Breast epithelium (tissue), 4 donors: Measurements from ENCODE around the gene ATP1B1. TPM values are rescaled to one million over a fixed set of nuclear protein-coding genes. Genes with fewer than 3 reads are reported as not detected.

Source experiments
- DNase-seq, 2 donors: peaks; one replicate each; pipeline ENCODE4 v3.0.0-alpha.2; 2019; ENCODE audit warnings: low spot score in 2 of 2
- H3K27ac ChIP-seq, 2 donors: fragments of 200-600 bp; sonication (generic) in 1 of 2; one replicate each; pipeline ENCODE4 v1.5.1; 2016 to 2019; ENCODE audit warnings: mild to moderate bottlenecking in 1 of 2
- H3K27me3 ChIP-seq, 2 donors: fragments of 200-600 bp; sonication (generic) in 1 of 2; one replicate each; pipeline versions ENCODE4 v1.5.1 to v1.6.0; 2017 to 2019; ENCODE audit warnings: control low read depth in 1 of 2, mild to moderate bottlenecking in 1 of 2
- H3K36me3 ChIP-seq: fragments of 200-600 bp; one replicate; pipeline ENCODE4 v1.5.1; 2019
- H3K4me1 ChIP-seq, 2 donors: fragments of 200-600 bp; sonication (generic); one replicate each; pipeline ENCODE4 v1.5.1; 2016 to 2019; ENCODE audit warnings: control low read depth in 1 of 2
- H3K4me3 ChIP-seq, 3 donors: fragments of 200-600 bp; sonication (generic); 1 replicate in 2 of 3; 2 replicates in 1 of 3; pipeline ENCODE4 v1.5.1; 2016 to 2019; ENCODE audit warnings: mild to moderate bottlenecking in 3 of 3, moderate library complexity in 2 of 3
- H3K9me3 ChIP-seq, 2 donors: fragments of 200-600 bp; sonication (generic) in 1 of 2; one replicate each; pipeline ENCODE4 v1.5.1; 2016 to 2019; ENCODE audit warnings: control low read depth in 1 of 2
- CTCF ChIP-seq, 3 donors: fragments of 450-650 bp; IDR thresholded peaks; one replicate each; pipeline ENCODE4 v1.5.1; 2016 to 2017; ENCODE audit warnings: antibody characterized with exemption in 3 of 3, mild to moderate bottlenecking in 3 of 3, moderate library complexity in 3 of 3
- POLR2A ChIP-seq: fragments of 450-650 bp; IDR thresholded peaks from one replicate; pipeline ENCODE4 v1.6.1; 2016; ENCODE audit warnings: antibody characterized with exemption, mild to moderate bottlenecking, moderate library complexity
- POLR2AphosphoS5 ChIP-seq, 3 donors: sonication (generic); formaldehyde crosslinking; IDR thresholded peaks; one replicate each; pipeline ENCODE4 v1.6.1; 2017; ENCODE audit warnings: antibody characterized with exemption in 3 of 3
- intact Hi-C: fragments of 100-400 bp; cut with DNase I; formaldehyde crosslinking; loops from one replicate; pipeline ENCODE4 v1.15.1; 2023; ENCODE audit warnings: low total_unique reads
- total RNA-seq, 3 donors: library from RNA; depleted of rRNA; stranded (reverse); fragments of >200 nt; gene quantifications; one replicate each; pipeline ENCODE4 v1.1.0, GENCODE V29; 2016

The ATP1B1 gene
- total RNA-seq, 3 donors from 2014 or later: 21.8 to 173 (median 46.9) TPM

DNA sequence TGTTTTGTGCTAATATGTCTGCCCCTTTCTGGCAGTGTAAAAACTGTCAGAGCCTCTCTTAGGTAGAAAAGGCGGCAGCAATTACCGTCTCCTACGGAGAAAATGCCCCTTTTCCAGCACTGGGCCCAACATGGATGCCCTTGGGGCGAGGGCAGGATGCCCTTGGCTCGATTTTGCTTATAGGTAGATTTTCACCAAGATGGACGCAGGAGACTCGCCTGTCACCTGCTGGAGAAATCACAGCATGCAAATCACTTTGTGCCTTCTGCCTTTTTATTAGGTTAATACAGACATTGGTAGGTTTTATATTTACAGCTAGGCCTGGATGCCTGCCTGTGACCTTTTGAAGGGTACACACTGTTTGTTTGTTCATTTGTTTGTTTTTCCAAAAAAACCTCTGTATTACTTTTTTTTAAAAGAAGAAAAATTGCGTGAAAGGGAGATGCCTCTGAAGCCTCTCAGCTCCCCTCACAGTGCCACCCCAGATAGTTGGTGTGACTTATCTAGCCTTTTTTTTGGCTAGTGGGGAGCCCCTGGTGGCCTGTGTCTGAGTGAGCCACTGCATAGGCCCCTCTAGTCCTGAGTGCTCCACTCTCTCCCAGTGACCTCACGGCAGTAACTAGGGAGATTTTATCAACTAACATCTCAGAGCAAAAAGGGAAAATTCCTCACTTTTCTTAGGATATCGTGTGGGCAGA lies 2.5 kb downstream of the ATP1B1 start:
- Histone ChIP-seq H3K4me1 (peaks cover 0 to 22% of the 10 kb centered on the region in 2 donors), H3K4me3 (peak overlapping the region; percentile 10 to 90 (median 78)), H3K27me3 (no peaks in the 10 kb centered on the region), H3K9me3 (no peaks in the 10 kb centered on the region), H3K27ac (peak overlapping the region; percentile 90 to 91), H3K36me3 (no peaks in the 10 kb centered on the region)
- intact Hi-C loops: no loop called here
- TF ChIP-seq CTCF (IDR thresholded peaks at IDR 0.05): peak in 2 of 3 donors; percentile 37 to 57
- TF ChIP-seq POLR2A: no peak
- TF ChIP-seq POLR2AphosphoS5 (IDR thresholded peaks at IDR 0.05): peak in 2 of 3 donors; percentile 16 to 42
- no peak for DNase-seq

DNA sequence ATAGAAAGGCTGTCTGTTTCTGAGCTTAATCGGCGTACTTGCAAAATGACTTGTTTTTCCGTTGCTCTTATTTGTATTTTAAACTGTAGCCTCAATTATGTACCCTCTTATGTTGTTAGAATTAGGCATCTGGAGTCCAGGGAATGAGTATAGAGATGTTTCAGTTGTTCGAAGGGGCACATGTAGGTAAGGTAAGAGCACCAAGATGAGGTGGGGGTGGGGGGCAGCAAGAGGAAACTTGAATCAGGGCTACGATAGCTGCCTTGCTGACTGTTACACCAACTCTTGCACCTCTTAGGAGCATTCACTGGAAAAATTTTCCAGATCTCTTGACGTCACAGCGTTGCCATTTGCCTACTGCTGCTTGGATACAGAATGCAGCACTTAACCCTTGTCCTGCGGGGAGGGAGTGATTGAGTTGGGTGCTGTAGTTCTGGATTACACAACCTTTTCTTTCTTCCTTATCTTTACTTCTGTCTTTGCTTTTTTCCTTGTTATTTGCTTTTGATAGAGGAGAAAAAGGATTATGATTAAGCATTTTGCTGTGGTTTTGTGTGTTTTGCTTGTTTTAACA lies 3.2 kb downstream of the ATP1B1 start:
- H3K36me3 ChIP-seq: no peaks in the 10 kb centered on the region
- no peaks in the 10 kb centered on the region for H3K27me3 ChIP-seq
- peaks cover 0 to 21% of the 10 kb centered on the region in 2 donors for H3K4me1 ChIP-seq
- TF ChIP-seq POLR2AphosphoS5 (IDR thresholded peaks at IDR 0.05): peak in 1 of 3 donors; percentile 24
- no peak for TF ChIP-seq POLR2A
- peak overlapping the region; percentile 10 to 90 (median 78) for H3K4me3 ChIP-seq
- intact Hi-C loops: loop anchor here (5.0 kb wide), 2 partner anchors 383 to 618 kb away; no protein-coding TSS in a partner anchor
- H3K9me3 ChIP-seq: no peaks in the 10 kb centered on the region
- peak overlapping the region; percentile 90 to 91 for H3K27ac ChIP-seq
- peak; percentile 58 to 62 for DNase-seq

GRCh38 chr1:169110236-169110635 lies 3.7 kb downstream of the ATP1B1 start:
- peaks cover 0 to 15% of the 10 kb centered on the region in 2 donors for H3K4me1 ChIP-seq
- peak overlapping the region in 2 of 3 donors; percentile 78 to 90 for H3K4me3 ChIP-seq

GRCh38 chr1:169110689-169111447 lies 4.4 kb downstream of the ATP1B1 start:
- DNase-seq: no peak
- Histone ChIP-seq H3K36me3 (no peaks in the 10 kb centered on the region), H3K9me3 (no peaks in the 10 kb centered on the region), H3K4me1 (peaks cover 0 to 13% of the 10 kb centered on the region in 2 donors), H3K27me3 (no peaks in the 10 kb centered on the region), H3K27ac (peak overlapping the region; percentile 22 to 90), H3K4me3 (peak overlapping the region in 1 of 3 donors; percentile 78)
- intact Hi-C loops: loop anchor here (5.0 kb wide), 2 partner anchors 381 to 616 kb away; no protein-coding TSS in a partner anchor
- TF ChIP-seq CTCF (IDR thresholded peaks at IDR 0.05): no peak
- TF ChIP-seq POLR2AphosphoS5 (IDR thresholded peaks at IDR 0.05): no peak
- TF ChIP-seq POLR2A: no peak

More at GRCh38 chr1:169110236-169110635, 3.7 kb downstream of the ATP1B1 start:
- Histone ChIP-seq H3K27ac (peak overlapping the region; percentile 90 to 91), H3K36me3 (no peaks in the 10 kb centered on the region), H3K27me3 (no peaks in the 10 kb centered on the region), H3K9me3 (no peaks in the 10 kb centered on the region)
- intact Hi-C loops: loop anchor here (5.0 kb wide), 2 partner anchors 382 to 617 kb away; no protein-coding TSS in a partner anchor
- DNase-seq: no peak
- no peak for TF ChIP-seq CTCF (IDR thresholded peaks at IDR 0.05)
- no peak for TF ChIP-seq POLR2AphosphoS5 (IDR thresholded peaks at IDR 0.05)
- TF ChIP-seq POLR2A: no peak

GRCh38 chr1:169111472-169111871 lies 5.0 kb downstream of the ATP1B1 start:
- intact Hi-C loops: loop anchor here (5.0 kb wide), 2 partner anchors 381 to 616 kb away; no protein-coding TSS in a partner anchor
- DNase-seq: no peak
- Histone ChIP-seq H3K27ac (peak overlapping the region; percentile 22 to 90), H3K4me3 (peak overlapping the region in 1 of 3 donors; percentile 4), H3K36me3 (no peaks in the 10 kb centered on the region), H3K9me3 (no peaks in the 10 kb centered on the region), H3K4me1 (peaks cover 0 to 13% of the 10 kb centered on the region in 2 donors), H3K27me3 (no peaks in the 10 kb centered on the region)
- TF ChIP-seq POLR2A (no peak), POLR2AphosphoS5 (IDR thresholded peaks at IDR 0.05) (no peak), CTCF (IDR thresholded peaks at IDR 0.05) (no peak)
